Activated CD4-positive, alpha-beta T cell treated with anti-CD3 and anti-CD28 coated beads for 48 hours (primary cell): ENCODE measurements around the gene ITGA3.

ENCODE experiments used
- DNase-seq: peaks from one replicate; pipeline ENCODE4 v3.0.0-alpha.2; 2020

ITGA3 gene

DNA sequence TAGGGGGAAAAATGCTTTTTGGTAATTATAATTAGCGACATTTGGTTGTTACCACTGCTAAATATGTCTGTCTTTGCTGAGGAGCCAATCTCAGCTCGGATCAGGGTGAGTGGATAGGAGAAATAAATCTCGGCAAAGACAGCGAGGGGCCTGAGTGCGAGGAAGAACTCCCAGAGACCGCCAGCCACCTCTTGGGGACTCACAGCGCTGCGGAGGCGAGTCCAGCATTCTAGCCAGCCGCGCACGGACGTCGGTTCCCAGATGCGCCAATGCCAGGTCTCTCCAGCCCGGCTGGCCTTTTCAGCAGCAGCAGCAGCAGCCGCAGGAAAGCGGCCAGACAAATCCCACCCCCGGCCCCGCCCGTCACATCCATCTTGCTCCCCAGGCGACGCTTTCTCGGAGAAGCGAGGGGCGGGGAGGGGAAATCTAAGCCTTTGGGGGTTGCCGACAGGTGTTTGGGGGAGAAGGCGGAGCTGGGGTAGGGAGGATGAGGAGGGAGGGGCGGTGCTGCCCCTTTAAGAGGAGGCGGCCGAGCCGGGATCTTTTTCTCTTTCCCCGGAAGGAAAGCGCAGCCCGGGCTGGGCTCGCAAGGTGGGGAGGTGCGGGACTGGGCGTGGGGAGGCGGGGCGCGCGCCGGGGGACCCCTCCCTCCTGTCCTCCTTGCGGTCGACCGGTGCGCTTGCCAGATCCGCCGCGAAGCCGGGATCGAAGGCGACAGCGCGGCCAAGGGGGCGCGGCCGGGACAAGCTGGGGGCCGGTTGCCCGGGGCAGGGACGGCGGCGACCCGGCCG is at the start of gene ITGA3:
Gene ITGA3 (plus strand): TSS at position 685 of the 791 bp plus-strand sequence. CDS start 330 bp downstream, outside the sequence.
- peak; percentile 68 for DNase-seq

DNA sequence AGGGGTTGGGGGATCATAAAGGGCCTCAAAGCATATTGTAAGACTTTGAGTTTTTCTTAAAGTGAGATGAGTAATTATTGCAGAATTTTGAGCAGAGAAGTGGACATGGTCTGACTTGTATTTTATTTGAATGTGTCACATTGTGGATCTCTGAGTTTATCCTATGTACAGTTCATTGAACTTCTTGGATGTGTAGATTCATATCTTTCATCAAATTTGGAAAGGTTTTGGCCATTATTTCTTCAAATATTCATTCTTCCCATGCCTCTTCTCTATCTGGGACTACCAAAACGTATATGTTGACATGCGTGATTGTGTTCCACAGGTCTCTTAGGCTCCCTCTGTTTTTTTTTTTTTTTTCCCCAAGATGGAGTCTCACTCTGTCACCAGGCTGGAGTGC is 46.6 kb upstream of the ITGA3 start:
- DNase-seq, result no peak

GRCh38 chr17:50013079-50013478 is 42.8 kb upstream of the ITGA3 start:
- DNase-seq, result no peak

- no peak for DNase-seq
Measured at GRCh38 chr17:50014471-50015088, 41.3 kb upstream of the ITGA3 start.

DNA sequence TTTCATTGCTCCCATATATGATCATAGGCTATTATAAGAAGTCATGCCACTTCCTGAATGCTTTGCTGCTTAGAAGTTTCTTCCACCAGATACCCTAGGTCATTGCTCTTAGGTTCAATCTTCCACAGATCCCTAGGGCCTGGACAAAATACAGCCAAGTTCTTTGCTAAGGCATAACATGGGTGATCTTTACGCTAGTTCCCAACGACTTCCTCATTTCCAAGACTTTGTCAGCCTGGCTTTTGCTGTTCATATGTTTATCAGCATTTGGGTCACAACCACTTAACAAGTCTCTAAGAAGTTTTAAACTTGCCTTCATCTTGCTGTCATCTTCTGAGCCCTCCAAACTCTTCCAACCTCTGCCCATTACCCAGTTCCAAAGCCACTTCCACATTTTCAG is 40.8 kb upstream of the ITGA3 start:
- DNase-seq, result no peak

GRCh38 chr17:50018909-50019308 is 37.0 kb upstream of the ITGA3 start:
- DNase-seq, result no peak

DNA sequence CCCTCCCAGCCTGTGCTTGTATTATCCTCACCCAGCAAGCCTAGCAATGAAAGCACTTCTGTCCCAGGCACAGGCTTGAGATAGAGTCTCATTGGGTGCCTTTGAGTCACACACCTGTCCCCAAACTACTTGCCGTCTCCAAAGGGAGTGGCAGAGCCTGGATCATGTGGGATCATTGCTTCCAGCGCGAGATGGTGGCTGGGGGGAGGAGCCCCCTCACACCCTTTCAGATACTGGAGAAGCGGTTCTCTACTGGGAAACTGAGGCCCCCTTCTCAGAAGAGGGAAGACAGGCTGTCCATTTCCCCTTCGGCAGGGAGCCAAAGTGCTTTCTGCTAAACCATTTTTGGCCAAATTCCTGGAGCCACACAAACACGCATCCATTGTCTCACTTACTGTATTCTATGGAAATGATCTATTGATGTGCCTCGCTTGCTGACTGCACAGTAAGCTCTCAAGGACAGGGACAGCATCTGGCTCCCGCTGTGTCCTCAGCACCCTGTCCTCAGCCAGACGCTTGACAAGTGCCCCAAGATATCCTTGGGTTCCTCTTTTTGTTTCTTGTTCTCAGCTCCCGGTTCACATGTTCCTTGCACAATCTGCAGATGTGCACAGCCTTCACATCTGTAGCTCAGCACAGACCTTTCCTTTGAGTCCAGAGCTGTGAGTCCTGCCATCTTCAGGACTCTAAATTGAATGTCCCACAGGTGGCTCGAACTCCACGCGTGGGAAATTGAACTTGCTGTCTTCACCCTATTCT is 34.9 kb upstream of the ITGA3 start:
- no peak for DNase-seq

DNA sequence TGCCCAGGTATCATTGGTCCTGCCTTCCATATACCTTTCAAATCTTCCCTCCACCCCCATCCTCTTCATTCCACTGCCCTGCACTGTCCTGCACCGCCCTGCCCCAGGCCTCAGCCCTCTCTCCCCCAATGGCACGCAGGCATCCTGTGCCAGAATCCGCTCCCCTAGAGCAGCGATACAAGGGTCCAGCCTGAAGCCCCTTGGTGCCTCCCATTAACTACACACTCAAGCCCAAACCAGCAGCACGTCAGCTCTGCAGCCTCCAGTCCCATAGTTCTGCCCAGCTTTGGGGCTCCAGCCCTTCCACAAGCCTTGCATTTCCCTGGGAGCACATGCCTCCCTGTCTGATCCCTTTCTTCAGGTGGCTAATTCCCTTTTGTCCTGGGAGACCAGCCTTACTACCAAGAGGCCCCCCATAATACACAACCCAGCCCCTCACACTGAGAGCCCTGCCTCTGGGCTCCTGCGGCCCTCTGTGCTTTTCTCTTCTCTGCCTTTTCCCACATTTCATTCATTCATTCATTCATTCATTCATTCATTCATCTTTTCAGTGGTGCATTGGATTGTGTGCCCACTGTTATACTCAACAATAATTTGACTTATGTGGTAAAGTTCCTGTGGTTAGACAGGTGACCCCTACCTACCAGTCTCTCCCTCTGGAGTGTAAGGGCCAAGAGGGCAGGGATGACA is 34.1 kb upstream of the ITGA3 start:
- DNase-seq, result no peak

- DNase-seq, result no peak
Measured at GRCh38 chr17:50022463-50023130, 33.3 kb upstream of the ITGA3 start.

DNA sequence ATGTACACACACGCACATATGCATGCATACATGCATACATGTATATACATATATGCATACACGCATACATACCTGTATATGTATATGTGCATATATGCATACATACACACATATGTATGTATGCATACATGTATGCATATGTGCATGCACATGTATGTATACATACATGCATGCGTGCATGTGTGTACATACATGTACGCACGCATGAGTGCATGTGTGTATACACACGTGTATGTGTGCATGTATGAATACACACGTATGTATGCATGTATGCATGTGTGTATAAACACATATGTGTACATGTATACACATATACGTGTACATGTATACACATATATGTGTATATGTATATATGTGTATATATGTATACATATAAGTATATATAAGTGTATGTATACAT is 32.4 kb upstream of the ITGA3 start:
- no peak for DNase-seq

DNA sequence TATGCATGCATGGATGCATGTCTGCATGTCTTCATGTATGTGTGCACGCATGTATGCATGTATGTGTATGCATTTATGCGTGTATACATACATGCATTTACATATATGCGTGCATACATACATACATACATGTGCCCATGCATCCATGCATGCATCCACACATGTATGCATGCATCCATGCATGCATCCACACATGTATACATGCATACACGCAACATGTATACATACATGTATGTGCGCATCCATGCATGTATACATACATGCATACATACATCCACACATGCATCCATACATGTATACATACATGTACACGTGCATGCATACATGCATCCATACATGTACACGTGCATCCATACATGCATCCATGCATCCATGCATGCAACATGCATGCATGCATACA is 31.1 kb upstream of the ITGA3 start:
- DNase-seq, result no peak

- no peak for DNase-seq
Measured at GRCh38 chr17:50026046-50026675, 29.7 kb upstream of the ITGA3 start.

GRCh38 chr17:50026837-50027171 is 29.1 kb upstream of the ITGA3 start:
- peak; percentile 87 for DNase-seq

- DNase-seq, result no peak
Measured at GRCh38 chr17:50027172-50027880, 28.6 kb upstream of the ITGA3 start.

DNA sequence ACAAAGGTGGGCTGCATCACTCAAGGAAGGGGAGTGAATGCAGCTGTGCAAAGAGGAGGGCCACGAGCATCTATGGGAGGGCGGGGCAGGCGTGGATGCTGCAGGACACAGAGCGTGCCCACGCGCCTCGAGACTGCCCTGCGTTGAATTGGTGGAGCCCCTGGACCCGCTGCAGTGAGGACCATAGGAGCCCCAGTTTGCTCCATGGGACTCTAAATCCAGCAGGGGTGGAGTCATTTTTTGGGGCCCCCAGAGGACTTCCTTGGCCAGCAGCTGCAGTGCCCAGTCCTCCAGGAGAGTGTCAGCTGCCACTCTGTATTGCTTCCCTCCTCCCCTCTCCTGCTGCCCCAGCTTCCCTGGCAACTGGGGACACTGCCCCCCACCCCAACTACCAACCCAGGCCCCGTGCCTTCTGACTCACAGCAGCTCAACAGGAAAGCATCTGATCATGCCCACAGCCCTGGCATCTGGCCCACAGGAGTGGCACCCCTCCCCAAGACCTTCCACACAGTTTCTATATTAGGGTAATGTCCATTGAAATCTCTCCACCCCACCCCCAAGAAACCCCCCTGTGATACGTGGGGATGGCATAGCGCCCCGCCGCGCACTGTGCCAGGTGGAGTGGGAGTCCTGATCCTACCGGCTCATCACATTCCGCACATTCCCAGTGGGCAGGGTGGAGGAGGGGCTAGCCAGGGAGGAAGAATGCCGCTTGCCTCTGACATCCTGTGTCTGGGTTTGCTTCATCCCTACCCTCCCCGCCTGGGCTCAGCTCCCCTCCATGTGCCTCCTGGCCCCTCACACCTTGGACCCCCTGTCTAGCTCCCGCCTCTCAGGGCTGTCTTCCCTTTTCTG is 27.8 kb upstream of the ITGA3 start:
- no peak for DNase-seq

- DNase-seq, result no peak
Measured at GRCh38 chr17:50028736-50029120, 27.2 kb upstream of the ITGA3 start.

DNA sequence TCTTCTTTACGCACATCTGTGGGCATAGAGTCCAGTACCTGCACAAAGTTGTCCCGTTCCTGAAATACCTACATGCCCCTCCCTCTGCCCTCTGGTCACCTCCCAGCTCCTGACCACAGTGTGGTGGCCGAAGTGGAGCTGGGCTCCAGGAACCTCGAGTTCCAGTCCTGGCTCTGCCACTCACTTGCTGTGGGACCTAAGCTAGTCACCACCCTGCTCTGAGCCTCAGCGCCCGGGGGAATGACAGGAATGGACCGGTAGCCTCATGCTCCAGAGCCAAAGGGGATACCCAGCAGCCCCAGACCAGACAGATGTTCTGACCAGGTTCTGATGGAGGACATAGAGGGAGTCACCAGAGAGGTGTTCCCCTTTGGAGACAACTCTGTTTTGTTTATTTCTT is 26.7 kb upstream of the ITGA3 start:
- DNase-seq, result no peak

- no peak for DNase-seq
Measured at GRCh38 chr17:50033316-50033715, 22.6 kb upstream of the ITGA3 start.

- no peak for DNase-seq
Measured at GRCh38 chr17:50034498-50035364, 21.2 kb upstream of the ITGA3 start.

GRCh38 chr17:50035421-50035879 is 20.5 kb upstream of the ITGA3 start:
- DNase-seq, result no peak
